Epithelial cell of proximal tubule (primary cell): ENCODE data around the gene DNAH14. TPM values are rescaled to one million over a fixed set of nuclear protein-coding genes. Genes with fewer than 3 reads are reported as not detected.

Experiments used
- DNase-seq: peaks from one replicate; pipeline ENCODE4 v3.0.0-alpha.2; 2011; ENCODE audit warnings: low read depth
- H3K4me3 ChIP-seq: 2 replicates; pipeline ENCODE4 v1.5.1; 2011; ENCODE audit warnings: low read depth, mild to moderate bottlenecking, low read length
- total RNA-seq: library from RNA; depleted of rRNA; stranded (reverse); fragments of >200 nt; gene quantifications from 2 replicates; pipeline ENCODE4 v1.2.3, GENCODE V29; 2015
- TF ChIP-seq, protein P1 (sequence below): conservative IDR thresholded peaks from 2 replicates; pipeline ENCODE4 v1.5.1; 2012; ENCODE audit warnings: low read depth, mild to moderate bottlenecking, low read length

Gene DNAH14
- total RNA-seq, 1 donor from 2014 or later: 20.8 TPM

DNA sequence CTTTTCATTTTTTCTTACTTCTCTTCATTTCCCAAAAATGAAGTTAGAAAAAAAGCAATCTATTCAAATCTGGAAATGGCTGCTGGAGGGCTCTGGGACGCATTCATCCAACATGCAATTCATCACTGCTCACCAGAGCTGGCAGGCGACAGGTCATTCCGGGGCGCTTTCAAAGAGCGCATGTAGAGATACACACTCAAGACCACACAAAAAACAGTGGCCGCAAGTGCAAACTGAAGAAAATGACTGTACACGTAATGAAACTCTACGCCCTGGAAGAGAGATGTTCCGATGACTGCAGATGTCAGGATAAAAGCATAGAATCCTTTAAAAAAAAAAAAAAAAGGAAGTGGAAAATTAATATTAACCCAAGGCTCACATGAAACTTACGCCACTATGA is 482.8 kb downstream of the DNAH14 start:
- no peak overlapping the region for H3K4me3 ChIP-seq
- DNase-seq: no peak
- TF ChIP-seq, protein P1, sequence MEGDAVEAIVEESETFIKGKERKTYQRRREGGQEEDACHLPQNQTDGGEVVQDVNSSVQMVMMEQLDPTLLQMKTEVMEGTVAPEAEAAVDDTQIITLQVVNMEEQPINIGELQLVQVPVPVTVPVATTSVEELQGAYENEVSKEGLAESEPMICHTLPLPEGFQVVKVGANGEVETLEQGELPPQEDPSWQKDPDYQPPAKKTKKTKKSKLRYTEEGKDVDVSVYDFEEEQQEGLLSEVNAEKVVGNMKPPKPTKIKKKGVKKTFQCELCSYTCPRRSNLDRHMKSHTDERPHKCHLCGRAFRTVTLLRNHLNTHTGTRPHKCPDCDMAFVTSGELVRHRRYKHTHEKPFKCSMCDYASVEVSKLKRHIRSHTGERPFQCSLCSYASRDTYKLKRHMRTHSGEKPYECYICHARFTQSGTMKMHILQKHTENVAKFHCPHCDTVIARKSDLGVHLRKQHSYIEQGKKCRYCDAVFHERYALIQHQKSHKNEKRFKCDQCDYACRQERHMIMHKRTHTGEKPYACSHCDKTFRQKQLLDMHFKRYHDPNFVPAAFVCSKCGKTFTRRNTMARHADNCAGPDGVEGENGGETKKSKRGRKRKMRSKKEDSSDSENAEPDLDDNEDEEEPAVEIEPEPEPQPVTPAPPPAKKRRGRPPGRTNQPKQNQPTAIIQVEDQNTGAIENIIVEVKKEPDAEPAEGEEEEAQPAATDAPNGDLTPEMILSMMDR: no peak

DNA sequence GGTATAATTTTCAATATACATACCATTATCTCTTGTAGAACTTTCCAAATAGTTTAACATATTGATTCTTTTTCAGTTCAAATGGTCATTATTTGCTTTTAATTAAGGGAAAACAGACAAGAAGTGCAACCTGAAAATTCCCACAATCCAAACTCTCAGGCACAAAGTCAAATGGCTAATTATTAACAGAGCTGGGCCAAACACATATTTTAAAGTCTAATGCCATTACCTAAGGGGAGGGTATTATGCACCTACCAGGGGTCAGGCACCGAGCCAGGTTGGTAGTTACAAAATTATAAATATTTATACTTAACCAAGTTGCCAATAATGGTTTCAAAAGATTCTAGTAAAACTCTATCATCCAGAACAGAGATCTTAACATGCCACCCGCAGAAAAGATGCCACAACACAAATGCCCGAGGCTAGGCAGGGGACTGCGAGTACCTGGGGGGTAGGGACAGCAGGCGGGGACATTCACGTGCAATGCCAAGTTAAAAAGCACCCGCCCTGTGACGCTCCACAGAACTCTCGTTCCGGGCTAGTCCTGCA is 483.4 kb downstream of the DNAH14 start:
- no peak overlapping the region for H3K4me3 ChIP-seq
- DNase-seq: peak; percentile 68
- TF ChIP-seq, protein P1: no peak

GRCh38 chr1:225413708-225414375 is 484.4 kb downstream of the DNAH14 start:
- TF ChIP-seq, protein P1: peak; percentile 25
- no peak overlapping the region for H3K4me3 ChIP-seq
- no peak for DNase-seq

GRCh38 chr1:225415307-225415706 is 485.8 kb downstream of the DNAH14 start:
- no peak for DNase-seq
- TF ChIP-seq, protein P1: no peak
- no peak overlapping the region for H3K4me3 ChIP-seq

DNA sequence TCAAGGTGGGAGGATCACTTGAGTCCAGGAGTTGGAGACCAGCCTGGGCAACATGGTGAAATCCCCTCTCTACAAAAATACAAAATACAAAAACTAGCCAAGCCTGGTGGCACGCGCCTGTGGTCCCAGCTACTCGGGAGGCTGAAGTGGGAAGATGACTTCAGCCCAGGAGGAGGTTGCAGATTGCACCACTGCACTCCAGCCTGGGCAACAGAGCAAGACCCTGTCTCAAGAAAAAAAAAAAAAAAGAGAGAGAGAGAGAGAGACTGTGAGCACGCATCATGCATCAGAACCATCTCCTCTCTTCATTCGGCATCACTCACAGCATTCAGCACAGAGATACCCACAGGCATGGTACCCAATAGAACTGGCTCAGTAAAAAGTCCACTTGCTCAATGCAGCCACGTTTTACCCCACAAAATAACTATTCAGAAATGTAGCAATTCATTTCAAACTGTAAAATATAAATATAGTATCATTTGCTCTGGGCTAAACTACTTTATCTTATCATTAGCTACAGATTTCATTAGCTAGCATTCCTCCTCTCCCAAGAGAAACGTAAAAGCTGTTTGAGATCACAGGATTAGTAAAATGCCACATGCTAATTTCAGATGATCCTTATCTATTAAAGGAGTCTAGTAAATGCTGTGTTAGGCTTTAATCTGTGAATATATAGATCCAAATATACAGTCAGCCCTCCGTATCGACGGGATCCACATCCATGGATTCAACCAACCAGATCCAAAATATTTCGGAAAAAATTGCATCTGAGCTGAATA is 486.7 kb downstream of the DNAH14 start:
- no peak for DNase-seq
- H3K4me3 ChIP-seq: no peak overlapping the region
- TF ChIP-seq, protein P1: no peak

DNA sequence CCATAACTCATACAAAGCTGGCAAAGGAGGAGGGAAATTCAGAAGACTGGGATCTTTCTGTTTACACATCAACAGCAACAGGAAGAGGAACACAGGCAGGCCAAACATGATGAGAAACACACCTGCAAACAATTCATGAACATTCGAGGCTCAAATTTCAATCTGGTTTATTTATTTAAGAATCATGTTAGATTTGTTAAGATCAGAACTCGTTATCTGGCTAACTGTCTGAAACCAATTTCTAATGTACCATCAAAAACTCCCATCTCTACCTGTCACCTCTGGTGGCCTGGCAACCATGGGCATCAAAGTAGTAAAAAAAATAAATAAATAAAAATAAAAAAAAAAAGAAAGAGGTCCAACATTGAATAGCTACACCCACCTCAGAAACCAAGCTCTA is 488.6 kb downstream of the DNAH14 start:
- DNase-seq: no peak
- TF ChIP-seq, protein P1: no peak
- no peak overlapping the region for H3K4me3 ChIP-seq

- H3K4me3 ChIP-seq: no peak overlapping the region
- no peak for DNase-seq
- TF ChIP-seq, protein P1: no peak
Measured at GRCh38 chr1:225418598-225418997, 489.1 kb downstream of the DNAH14 start.
